CD4-positive, alpha-beta T cell (primary cell): Measurements from ENCODE around the gene RAPGEF1. TPM values are rescaled to one million over a fixed set of nuclear protein-coding genes. Genes with fewer than 3 reads are reported as not detected.
"Not testable (repeated sequence)": the region's sequence is repeated elsewhere in the genome, so short reads cannot be mapped to it uniquely, and the experiment has no call there.

Experiments used
- ATAC-seq: fragments of 200-7000 bp; cut with Tn5 transposase; one replicate; pipeline ENCODE4 v1.10.0; 2022; ENCODE audit warnings: mild to moderate bottlenecking; ENCODE audit not compliant: poor library complexity
- CTCF ChIA-PET: fragments of 350-600 bp; sonication (Branson Sonifier 250); formaldehyde crosslinking; loops from one replicate; lab custom pipeline; 2021; ENCODE audit warnings: antibody characterized with exemption, inconsistent platforms; lab: Charles Lee
- POLR2A ChIA-PET: fragments of 350-600 bp; sonication (Branson Sonifier 250); formaldehyde crosslinking; loops from one replicate; lab custom pipeline; 2021; ENCODE audit warnings: antibody characterized with exemption, inconsistent platforms; lab: Charles Lee
- DNase-seq, 14 experiments: peaks; one replicate each; pipeline ENCODE4 v3.0.0-alpha.2; 2013 to 2020; ENCODE audit warnings: mixed read lengths in 2 of 14
- H3K27ac ChIP-seq, 2 donors: one replicate each; pipeline versions ENCODE4 v1.5.1 to v1.7.0; 2013; ENCODE audit warnings: low read length in 2 of 2, low read depth in 1 of 2, mild to moderate bottlenecking in 1 of 2
- H3K27me3 ChIP-seq, 2 experiments: 1 replicate in 1 of 2; 2 replicates in 1 of 2; pipeline versions ENCODE4 v1.6.1 to v1.7.0; 2013; ENCODE audit warnings: low read length in 2 of 2, control low read depth in 1 of 2, mild to moderate bottlenecking in 1 of 2, moderate library complexity in 1 of 2; ENCODE audit not compliant: insufficient read depth in 2 of 2, control insufficient read depth in 1 of 2
- H3K36me3 ChIP-seq: one replicate; pipeline ENCODE4 v1.6.1; 2013; ENCODE audit warnings: low read length, control low read depth; ENCODE audit not compliant: insufficient read depth
- H3K4me1 ChIP-seq: one replicate; pipeline ENCODE4 v1.6.1; 2013; ENCODE audit warnings: low read length, control low read depth; ENCODE audit not compliant: insufficient read depth
- H3K4me3 ChIP-seq: one replicate; pipeline ENCODE4 v1.5.1; 2013; ENCODE audit warnings: mild to moderate bottlenecking, low read length, moderate library complexity
- H3K9me3 ChIP-seq, 2 experiments: 1 replicate in 1 of 2; 2 replicates in 1 of 2; pipeline versions ENCODE4 v1.6.1 to v1.7.0; 2013; ENCODE audit warnings: low read length in 2 of 2, mild to moderate bottlenecking in 2 of 2, control low read depth in 1 of 2, moderate library complexity in 1 of 2; ENCODE audit not compliant: control insufficient read depth in 1 of 2, insufficient read depth in 1 of 2
- H3K27ac Mint-ChIP-seq: one replicate; pipeline ENCODE4 v1.8.0; 2020; ENCODE audit warnings: mixed read lengths
- H3K27me3 Mint-ChIP-seq: one replicate; pipeline ENCODE4 v1.8.0; 2021; ENCODE audit warnings: mixed read lengths
- H3K36me3 Mint-ChIP-seq: one replicate; pipeline ENCODE4 v1.8.0; 2021; ENCODE audit warnings: low read depth, mixed read lengths
- H3K4me1 Mint-ChIP-seq: one replicate; pipeline ENCODE4 v1.8.0; 2021; ENCODE audit warnings: low read depth, mixed read lengths
- H3K4me3 Mint-ChIP-seq: one replicate; pipeline ENCODE4 v1.8.0; 2020; ENCODE audit warnings: mild to moderate bottlenecking, mixed read lengths
- H3K9me3 Mint-ChIP-seq: one replicate; pipeline ENCODE4 v1.8.0; 2020; ENCODE audit warnings: mixed read lengths
- intact Hi-C, 2 experiments: fragments of 100-400 bp; cut with DNase I in 1 of 2; cut with micrococcal nuclease in 1 of 2; formaldehyde crosslinking; loops; one replicate each; pipeline versions ENCODE4 v1.15.1 to v1.9.0; 2023 to 2025; cut with DNase I, micrococcal nuclease
- total RNA-seq, 174 experiments: library from RNA in 2 of 174; stranded (reverse) in 2 of 174; gene quantifications; one replicate each; pipeline ENCODE4 v1.2.3 and lab custom pipeline; 2021 to 2026
- TF ChIP-seq, protein P1 (sequence below): fragments of 200-600 bp; IDR thresholded peaks from one replicate; pipeline ENCODE4 v1.8.0; 2022; ENCODE audit warnings: antibody characterized with exemption, mild to moderate bottlenecking

The RAPGEF1 gene
- total RNA-seq, 2 experiments from 2014 or later, result 130 to 134 TPM

DNA sequence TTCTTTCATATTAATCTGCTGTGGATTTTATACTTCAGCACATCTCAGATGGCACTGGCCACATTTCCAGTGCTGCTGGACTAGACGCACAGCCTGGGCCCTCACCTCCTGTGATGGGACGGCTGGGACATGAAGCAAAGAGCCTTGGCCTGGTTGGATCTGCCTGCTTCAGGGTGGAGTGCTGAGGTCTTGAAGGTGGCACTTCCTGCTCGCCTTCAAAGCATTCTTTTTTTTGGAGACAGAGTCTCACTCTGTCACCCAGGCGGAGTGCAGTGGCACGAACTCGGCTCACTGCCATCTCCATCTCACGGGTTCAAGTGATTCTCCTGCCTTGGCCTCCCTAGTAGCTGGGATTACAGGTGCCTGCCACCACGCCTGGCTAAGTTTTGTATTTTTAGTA lies 73.1 kb downstream of the RAPGEF1 start:
- H3K27me3 Mint-ChIP-seq, result no peaks in the 10 kb centered on the region
- intact Hi-C loops, result no loop called here
- H3K4me3 Mint-ChIP-seq, result peak overlapping the region; percentile 79
- peak; percentile 15 for ATAC-seq
- DNase-seq, result peak in 10 of 14 experiments; percentile 22 to 84 (median 42)
- Histone ChIP-seq H3K27ac (peak overlapping the region; percentile 46 to 92), H3K27me3 (no peaks in the 10 kb centered on the region), H3K4me1 (peaks cover 80% of the 10 kb centered on the region), H3K9me3 (no peaks in the 10 kb centered on the region), H3K36me3 (no peaks in the 10 kb centered on the region), H3K4me3 (peak overlapping the region; percentile 17)
- H3K9me3 Mint-ChIP-seq, result no peaks in the 10 kb centered on the region
- H3K4me1 Mint-ChIP-seq, result peaks cover 98% of the 10 kb centered on the region
- ChIA-PET CTCF (interaction anchor here (0.6 to 4.7 kb wide), 6 partner anchors 62 to 75 kb away, joined by 3 to 20 read pairs (median 3); partner anchors contain the start of gene RAPGEF1), POLR2A (interaction anchor here (0.6 to 4.0 kb wide), 10 partner anchors 10 to 77 kb away, joined by 3 to 58 read pairs (median 3); no protein-coding TSS in a partner anchor)
- TF ChIP-seq, protein P1, sequence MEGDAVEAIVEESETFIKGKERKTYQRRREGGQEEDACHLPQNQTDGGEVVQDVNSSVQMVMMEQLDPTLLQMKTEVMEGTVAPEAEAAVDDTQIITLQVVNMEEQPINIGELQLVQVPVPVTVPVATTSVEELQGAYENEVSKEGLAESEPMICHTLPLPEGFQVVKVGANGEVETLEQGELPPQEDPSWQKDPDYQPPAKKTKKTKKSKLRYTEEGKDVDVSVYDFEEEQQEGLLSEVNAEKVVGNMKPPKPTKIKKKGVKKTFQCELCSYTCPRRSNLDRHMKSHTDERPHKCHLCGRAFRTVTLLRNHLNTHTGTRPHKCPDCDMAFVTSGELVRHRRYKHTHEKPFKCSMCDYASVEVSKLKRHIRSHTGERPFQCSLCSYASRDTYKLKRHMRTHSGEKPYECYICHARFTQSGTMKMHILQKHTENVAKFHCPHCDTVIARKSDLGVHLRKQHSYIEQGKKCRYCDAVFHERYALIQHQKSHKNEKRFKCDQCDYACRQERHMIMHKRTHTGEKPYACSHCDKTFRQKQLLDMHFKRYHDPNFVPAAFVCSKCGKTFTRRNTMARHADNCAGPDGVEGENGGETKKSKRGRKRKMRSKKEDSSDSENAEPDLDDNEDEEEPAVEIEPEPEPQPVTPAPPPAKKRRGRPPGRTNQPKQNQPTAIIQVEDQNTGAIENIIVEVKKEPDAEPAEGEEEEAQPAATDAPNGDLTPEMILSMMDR, result no peak
- peaks cover 4% of the 10 kb centered on the region for H3K36me3 Mint-ChIP-seq
- peak overlapping the region; percentile 96 for H3K27ac Mint-ChIP-seq

DNA sequence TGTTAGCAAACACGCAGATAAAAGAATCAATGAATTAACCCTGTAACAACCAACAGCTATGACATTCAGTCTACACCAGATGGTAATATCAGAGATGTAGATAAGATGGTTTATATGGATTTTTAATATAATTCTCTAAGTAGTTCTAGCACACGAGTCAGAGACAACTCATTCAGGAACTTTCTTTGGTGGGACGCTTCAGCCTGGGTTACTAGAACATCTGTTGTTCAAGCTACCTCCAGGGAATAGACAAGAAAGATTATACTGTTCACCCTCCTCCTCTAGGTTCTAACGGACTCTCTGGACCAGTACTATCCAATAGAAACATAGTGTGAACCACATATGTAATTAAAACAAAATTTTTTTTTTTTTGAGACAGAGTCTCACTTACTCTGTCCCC lies 73.8 kb downstream of the RAPGEF1 start:
- H3K4me1 ChIP-seq, result peaks cover 77% of the 10 kb centered on the region
- peak overlapping the region; percentile 96 for H3K27ac Mint-ChIP-seq
- ATAC-seq, result no peak
- H3K4me1 Mint-ChIP-seq, result peaks cover 96% of the 10 kb centered on the region
- peaks cover 4% of the 10 kb centered on the region for H3K36me3 Mint-ChIP-seq
- POLR2A ChIA-PET, result interaction anchor here (0.6 to 4.0 kb wide), 10 partner anchors 10 to 78 kb away, joined by 3 to 58 read pairs (median 3); no protein-coding TSS in a partner anchor
- H3K27me3 Mint-ChIP-seq, result no peaks in the 10 kb centered on the region
- CTCF ChIA-PET, result interaction anchor here (0.9 to 4.7 kb wide), 4 partner anchors 62 to 75 kb away, joined by 3 to 20 read pairs (median 4); partner anchors contain the start of gene RAPGEF1
- H3K27me3 ChIP-seq, result no peaks in the 10 kb centered on the region
- no peaks in the 10 kb centered on the region for H3K36me3 ChIP-seq
- peak overlapping the region; percentile 43 for H3K4me3 Mint-ChIP-seq
- H3K9me3 ChIP-seq, result no peaks in the 10 kb centered on the region
- H3K9me3 Mint-ChIP-seq, result no peaks in the 10 kb centered on the region
- no peak overlapping the region for H3K4me3 ChIP-seq
- no peak for DNase-seq
- H3K27ac ChIP-seq, result peak overlapping the region in 1 of 2 donors; percentile 92
- intact Hi-C loops, result no loop called here
- TF ChIP-seq, protein P1, result no peak

DNA sequence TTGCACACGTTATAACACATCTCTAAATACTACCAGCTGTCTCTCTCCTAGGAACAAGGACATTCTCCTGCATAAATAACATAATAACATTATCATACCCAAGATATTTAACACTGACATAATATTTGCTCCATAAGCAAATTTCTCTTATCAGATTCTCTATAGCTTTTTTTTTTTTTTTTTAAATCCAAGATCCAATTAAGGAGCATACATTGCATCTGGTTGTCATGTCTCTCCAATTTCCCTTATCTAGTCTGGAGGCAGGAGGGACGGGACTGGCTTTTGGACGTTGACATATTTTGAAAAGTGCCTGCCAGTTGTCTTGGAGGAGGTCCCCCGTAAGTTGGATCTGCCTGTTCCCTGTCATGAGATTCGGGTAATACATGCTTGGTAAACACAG lies 76.6 kb downstream of the RAPGEF1 start:
- peaks cover 70% of the 10 kb centered on the region for H3K4me1 ChIP-seq
- H3K27ac Mint-ChIP-seq, result peak overlapping the region; percentile 96
- CTCF ChIA-PET, result no interaction called here

DNA sequence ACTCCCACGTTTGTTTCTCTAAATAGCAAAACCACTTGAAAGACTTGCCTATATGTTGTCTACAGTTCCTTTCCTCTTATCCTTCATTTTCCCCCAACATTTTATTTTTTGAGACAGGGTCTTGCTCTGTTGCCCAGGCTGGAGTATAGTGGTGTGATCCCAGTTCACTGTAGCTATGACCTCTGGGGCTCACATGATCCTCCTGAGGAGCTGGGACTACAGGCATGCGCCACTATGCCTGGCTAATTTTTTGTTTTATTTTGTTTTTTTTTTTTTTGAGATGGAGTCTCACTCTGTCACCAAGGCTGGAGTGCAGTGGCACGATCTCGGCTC lies 77.6 kb downstream of the RAPGEF1 start:
- Histone ChIP-seq H3K4me1 (peaks cover 70% of the 10 kb centered on the region), H3K27ac (peak overlapping the region in 1 of 2 donors; percentile 4)
- ATAC-seq, result peak; percentile 3
- not testable (repeated sequence) for H3K9me3 Mint-ChIP-seq, H3K4me3 ChIP-seq, H3K9me3 ChIP-seq, H3K36me3 Mint-ChIP-seq, H3K27me3 ChIP-seq, H3K36me3 ChIP-seq, H3K27me3 Mint-ChIP-seq, DNase-seq
- ChIA-PET CTCF (interaction anchor here (0.6 kb wide), 1 partner anchor 69 kb away, joined by 3 read pairs; no protein-coding TSS in a partner anchor), POLR2A (interaction anchor here (1.8 kb wide), 1 partner anchor 16 kb away, joined by 6 read pairs; no protein-coding TSS in a partner anchor)
- Mint-ChIP-seq H3K4me1 (peaks cover 81% of the 10 kb centered on the region), H3K27ac (peak overlapping the region; percentile 96), H3K4me3 (peak overlapping the region; percentile 47)
- intact Hi-C loops, result loop anchor here in 1 of 2 experiments (2.0 kb wide), 1 partner anchor 15 kb away; no protein-coding TSS in a partner anchor

More for the DNA sequence above, 76.6 kb downstream of the RAPGEF1 start:
- DNase-seq, result no peak
- TF ChIP-seq, protein P1, result no peak
- POLR2A ChIA-PET, result interaction anchor here (1.8 kb wide), 1 partner anchor 15 kb away, joined by 6 read pairs; no protein-coding TSS in a partner anchor
- peaks cover 81% of the 10 kb centered on the region for H3K4me1 Mint-ChIP-seq
- H3K36me3 Mint-ChIP-seq, result peaks cover 4% of the 10 kb centered on the region
- Histone ChIP-seq H3K27ac (no peak overlapping the region), H3K36me3 (peaks cover 2% of the 10 kb centered on the region), H3K9me3 (no peaks in the 10 kb centered on the region), H3K27me3 (no peaks in the 10 kb centered on the region), H3K4me3 (no peak overlapping the region)
- no peaks in the 10 kb centered on the region for H3K9me3 Mint-ChIP-seq
- no peak for ATAC-seq
- H3K4me3 Mint-ChIP-seq, result peak overlapping the region; percentile 23
- intact Hi-C loops, result loop anchor here in 1 of 2 experiments (2.0 kb wide), 1 partner anchor 14 kb away; no protein-coding TSS in a partner anchor
- no peaks in the 10 kb centered on the region for H3K27me3 Mint-ChIP-seq
